ENCODE measurements around the gene PSD2. TPM values are rescaled to one million over a fixed set of nuclear protein-coding genes. Genes with fewer than 3 reads are reported as not detected.

PSD2 gene
- polyA plus RNA-seq, 3 donors = not detected

- Histone ChIP-seq H3K4me3 (replicated peaks in 1 of 3; ENCODE audit: low read depth in 2 of 3, low read length in 3 of 3) (no peak overlapping the region), H3K36me3 (replicated peaks in 1 of 2; ENCODE audit: control insufficient read depth in 1 of 2, insufficient read depth in 2 of 2, low read length in 2 of 2) (no peaks in the 10 kb centered on the region), H3K9ac (ENCODE audit: insufficient read depth, low read length, poor library complexity, severe bottlenecking) (no peak overlapping the region), H3K9me3 (replicated peaks in 1 of 2; ENCODE audit: control insufficient read depth in 1 of 2, insufficient read depth in 1 of 2, low read length in 2 of 2) (peaks cover 0 to 3% of the 10 kb centered on the region in 2 donors), H2AFZ (ENCODE audit: insufficient read depth, low read depth, low read length, poor library complexity, severe bottlenecking) (no peak overlapping the region), H3K79me2 (ENCODE audit: insufficient read depth, low read length) (no peaks in the 10 kb centered on the region), H3K4me2 (replicated peaks; ENCODE audit: extremely low read depth, low read length, poor library complexity, severe bottlenecking) (no peak overlapping the region), H3K4me1 (ENCODE audit: control insufficient read depth in 1 of 2, insufficient read depth in 2 of 2, low read length in 2 of 2) (no peaks in the 10 kb centered on the region), H4K20me1 (ENCODE audit: insufficient read depth, low read length) (no peaks in the 10 kb centered on the region), H3K27me3 (ENCODE audit: control insufficient read depth in 2 of 2, insufficient read depth in 2 of 2, low read length in 2 of 2) (no peaks in the 10 kb centered on the region), H3K27ac (ENCODE audit: low read depth in 1 of 2, low read length in 2 of 2) (no peak overlapping the region)
- 98% methylated on average over 9 of the region's 11 CpGs for WGBS (ENCODE audit: insufficient coverage)
- no peak overlapping the region for H3K27ac Mint-ChIP-seq
- intact Hi-C loops (cut with micrococcal nuclease) = no loop called here
- no peak for DNase-seq
- no peak overlapping the region for H3K4me3 Mint-ChIP-seq
- H3K4me1 Mint-ChIP-seq = no peaks in the 10 kb centered on the region
- peaks cover 3 to 17% (median 13%) of the 10 kb centered on the region in 3 donors for H3K27me3 Mint-ChIP-seq (ENCODE audit: low read depth in 3 of 3)
- TF ChIP-seq CTCF (IDR thresholded peaks at IDR 0.05) = no peak
- peaks cover 0 to 11% (median 4%) of the 10 kb centered on the region in 7 donors for H3K9me3 Mint-ChIP-seq
- H3K36me3 Mint-ChIP-seq = no peaks in the 10 kb centered on the region
Observed at GRCh38 chr5:139821806-139822552, 26.4 kb downstream of the PSD2 start.

- H3K4me3 Mint-ChIP-seq = no peak overlapping the region
- TF ChIP-seq CTCF (IDR thresholded peaks at IDR 0.05) = no peak
- H3K9me3 ChIP-seq (replicated peaks in 1 of 2; ENCODE audit: control insufficient read depth in 1 of 2, insufficient read depth in 1 of 2, low read length in 2 of 2) = peaks cover 0 to 3% of the 10 kb centered on the region in 2 donors
- no peaks in the 10 kb centered on the region for H4K20me1 ChIP-seq (ENCODE audit: insufficient read depth, low read length)
- WGBS (ENCODE audit: insufficient coverage) = 92% methylated on average over 20 of the region's 25 CpGs
- no peak overlapping the region for H3K27ac ChIP-seq (ENCODE audit: low read depth in 1 of 2, low read length in 2 of 2)
- H3K9me3 Mint-ChIP-seq = peaks cover 0 to 15% (median 5%) of the 10 kb centered on the region in 7 donors
- no peaks in the 10 kb centered on the region for H3K36me3 Mint-ChIP-seq
- no peaks in the 10 kb centered on the region for H3K79me2 ChIP-seq (ENCODE audit: insufficient read depth, low read length)
- no peak overlapping the region for H3K4me2 ChIP-seq (replicated peaks; ENCODE audit: extremely low read depth, low read length, poor library complexity, severe bottlenecking)
- peaks cover 2 to 15% (median 14%) of the 10 kb centered on the region in 3 donors for H3K27me3 Mint-ChIP-seq (ENCODE audit: low read depth in 3 of 3)
- H3K27ac Mint-ChIP-seq = no peak overlapping the region
- DNase-seq = no peak
- intact Hi-C loops (cut with micrococcal nuclease) = no loop called here
- no peaks in the 10 kb centered on the region for H3K4me1 Mint-ChIP-seq
- H3K4me1 ChIP-seq (ENCODE audit: control insufficient read depth in 1 of 2, insufficient read depth in 2 of 2, low read length in 2 of 2) = no peaks in the 10 kb centered on the region
- H3K36me3 ChIP-seq (replicated peaks in 1 of 2; ENCODE audit: control insufficient read depth in 1 of 2, insufficient read depth in 2 of 2, low read length in 2 of 2) = no peaks in the 10 kb centered on the region
- H3K4me3 ChIP-seq (replicated peaks in 1 of 3; ENCODE audit: low read depth in 2 of 3, low read length in 3 of 3) = no peak overlapping the region
- no peaks in the 10 kb centered on the region for H3K27me3 ChIP-seq (ENCODE audit: control insufficient read depth in 2 of 2, insufficient read depth in 2 of 2, low read length in 2 of 2)
- H3K9ac ChIP-seq (ENCODE audit: insufficient read depth, low read length, poor library complexity, severe bottlenecking) = no peak overlapping the region
- no peak overlapping the region for H2AFZ ChIP-seq (ENCODE audit: insufficient read depth, low read depth, low read length, poor library complexity, severe bottlenecking)
Observed at GRCh38 chr5:139822553-139823425, 27.2 kb downstream of the PSD2 start.
